Stimulated activated naive B cell treated with anti-CD40 and anti-IgM and Interleukin-4, amounts not matched to agents 10 μg/mL and 1 μg/mL and 100 μg/mL, for 72 hours (primary cell): Measurements from ENCODE around the gene AIP.
"Not testable (repeated sequence)": the region's sequence is repeated elsewhere in the genome, so short reads cannot be mapped to it uniquely, and the experiment has no call there.

Experiments
- ATAC-seq, 2 donors: fragments of 150-1000 bp; cut with Tn5 transposase; replicated peaks; 2 replicates each; pipeline ENCODE4 v1.10.0; 2021; ENCODE audit warnings: moderate library complexity in 1 of 2
- DNase-seq: peaks from one replicate; pipeline ENCODE4 v3.0.0; 2021
- H3K27ac Mint-ChIP-seq: one replicate; pipeline ENCODE4 v1.8.0; 2022; ENCODE audit warnings: mild to moderate bottlenecking, mixed read lengths
- H3K27me3 Mint-ChIP-seq, 2 donors: one replicate each; pipeline ENCODE4 v1.8.0; 2022; ENCODE audit warnings: mixed read lengths in 2 of 2
- H3K36me3 Mint-ChIP-seq, 2 donors: one replicate each; pipeline ENCODE4 v1.8.0; 2022; ENCODE audit warnings: mixed read lengths in 2 of 2, mild to moderate bottlenecking in 1 of 2
- H3K4me1 Mint-ChIP-seq, 2 donors: one replicate each; pipeline ENCODE4 v1.8.0; 2022; ENCODE audit warnings: mixed read lengths in 2 of 2, mild to moderate bottlenecking in 1 of 2
- H3K4me3 Mint-ChIP-seq, 2 donors: one replicate each; pipeline ENCODE4 v1.8.0; 2022; ENCODE audit warnings: mild to moderate bottlenecking in 2 of 2, mixed read lengths in 2 of 2, moderate library complexity in 1 of 2
- H3K9me3 Mint-ChIP-seq, 2 donors: one replicate each; pipeline ENCODE4 v1.8.0; 2022; ENCODE audit warnings: mixed read lengths in 2 of 2, mild to moderate bottlenecking in 1 of 2

Gene AIP

DNA sequence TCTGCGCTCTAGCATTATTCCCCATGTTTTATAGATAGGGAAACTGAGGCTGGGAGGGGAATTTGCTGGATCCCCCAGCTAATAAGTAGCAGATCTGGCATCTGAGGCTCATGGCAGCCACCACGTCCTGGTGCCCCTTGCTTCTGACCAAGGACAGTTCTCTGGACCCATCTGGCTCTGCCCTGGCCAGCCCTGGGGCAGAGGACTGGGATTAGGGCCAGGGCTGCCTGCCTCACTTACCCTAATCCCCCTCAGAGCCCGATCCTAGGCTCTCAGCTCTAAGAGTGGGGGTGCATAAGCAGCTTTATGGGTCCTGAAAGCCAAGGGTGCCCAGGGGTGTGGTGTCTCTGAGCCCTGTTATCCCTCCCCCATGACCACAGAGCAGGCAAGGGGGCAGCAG lies 27.8 kb upstream of the AIP start, which contains the start of gene CABP4:
CABP4 (plus strand) TSS at position 301 of the 400 bp plus-strand sequence; CDS start at position 371, 70 bp downstream.
- ATAC-seq (no peak), DNase-seq (no peak)
- Mint-ChIP-seq H3K9me3 (no peaks in the 10 kb centered on the region), H3K4me1 (peaks cover 35 to 84% of the 10 kb centered on the region in 2 donors), H3K4me3 (no peak within 1 kb of the TSS), H3K27ac (peak within 1 kb of the TSS; percentile 65), H3K36me3 (no peaks in the 10 kb centered on the region), H3K27me3 (no peaks in the 10 kb centered on the region)

- no peaks in the 10 kb centered on the region for H3K9me3 Mint-ChIP-seq
- no peak overlapping the region for H3K27ac Mint-ChIP-seq
- H3K27me3 Mint-ChIP-seq, result no peaks in the 10 kb centered on the region
- H3K36me3 Mint-ChIP-seq, result no peaks in the 10 kb centered on the region
- H3K4me3 Mint-ChIP-seq, result no peak overlapping the region
- peaks cover 36 to 84% of the 10 kb centered on the region in 2 donors for H3K4me1 Mint-ChIP-seq
- ATAC-seq, result no peak
- DNase-seq, result no peak
Observed at GRCh38 chr11:67456068-67456705, 26.6 kb upstream of the AIP start.

DNA sequence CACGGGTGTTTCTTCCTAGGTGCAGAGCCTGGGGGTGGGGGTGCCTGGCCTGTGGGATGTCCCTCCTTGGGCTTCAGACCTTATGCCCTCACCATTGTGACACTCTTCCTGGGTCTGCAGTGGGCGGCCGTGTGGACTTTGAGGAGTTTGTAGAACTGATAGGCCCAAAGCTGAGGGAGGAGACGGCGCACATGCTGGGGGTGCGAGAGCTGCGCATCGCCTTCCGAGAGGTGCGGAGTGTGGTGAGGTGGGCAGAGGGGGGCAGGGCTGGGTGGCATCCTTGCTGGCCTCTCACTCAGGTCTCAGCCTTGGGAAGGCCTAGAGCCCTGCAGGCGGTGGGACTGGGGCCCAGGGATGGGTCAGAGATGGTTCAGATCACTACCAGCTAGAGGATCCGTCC lies 25.4 kb upstream of the AIP start:
- H3K36me3 Mint-ChIP-seq, result no peaks in the 10 kb centered on the region
- H3K9me3 Mint-ChIP-seq, result no peaks in the 10 kb centered on the region
- H3K4me1 Mint-ChIP-seq, result peaks cover 30 to 73% of the 10 kb centered on the region in 2 donors
- H3K27me3 Mint-ChIP-seq, result no peaks in the 10 kb centered on the region
- peak overlapping the region; percentile 60 for H3K27ac Mint-ChIP-seq
- no peak for ATAC-seq
- no peak overlapping the region for H3K4me3 Mint-ChIP-seq
- no peak for DNase-seq

GRCh38 chr11:67458266-67458665 lies 24.6 kb upstream of the AIP start:
- Mint-ChIP-seq H3K36me3 (no peaks in the 10 kb centered on the region), H3K9me3 (no peaks in the 10 kb centered on the region), H3K27ac (peak overlapping the region; percentile 96), H3K4me3 (no peak overlapping the region), H3K4me1 (peaks cover 35 to 75% of the 10 kb centered on the region in 2 donors), H3K27me3 (no peaks in the 10 kb centered on the region)
- DNase-seq (no peak), ATAC-seq (no peak)

DNA sequence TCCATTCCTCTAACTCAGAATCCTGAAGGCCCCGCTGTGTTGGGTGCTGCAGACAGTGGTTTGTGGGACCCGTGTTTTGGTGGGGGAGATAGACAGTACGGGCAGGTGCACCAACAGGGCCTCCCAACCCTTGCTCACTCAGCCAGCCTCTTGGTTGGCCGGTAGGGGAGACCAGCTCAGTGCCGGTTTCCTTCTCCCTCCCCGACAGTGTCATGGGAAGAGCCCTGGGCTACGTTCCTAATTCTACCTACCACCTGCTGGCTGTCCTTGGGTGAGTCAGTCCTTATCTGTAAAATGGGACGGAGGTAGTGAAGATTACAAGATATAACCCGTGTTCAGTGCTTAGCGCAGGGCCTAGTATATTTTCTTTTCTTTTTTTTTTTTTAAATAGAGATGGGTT lies 19.6 kb upstream of the AIP start:
- H3K27ac Mint-ChIP-seq, result peak overlapping the region; percentile 47
- no peaks in the 10 kb centered on the region for H3K9me3 Mint-ChIP-seq
- H3K4me1 Mint-ChIP-seq, result peaks cover 43 to 82% of the 10 kb centered on the region in 2 donors
- no peak for DNase-seq
- H3K4me3 Mint-ChIP-seq, result no peak overlapping the region
- H3K27me3 Mint-ChIP-seq, result no peaks in the 10 kb centered on the region
- H3K36me3 Mint-ChIP-seq, result peaks cover 9 to 21% of the 10 kb centered on the region in 2 donors
- ATAC-seq, result no peak

DNA sequence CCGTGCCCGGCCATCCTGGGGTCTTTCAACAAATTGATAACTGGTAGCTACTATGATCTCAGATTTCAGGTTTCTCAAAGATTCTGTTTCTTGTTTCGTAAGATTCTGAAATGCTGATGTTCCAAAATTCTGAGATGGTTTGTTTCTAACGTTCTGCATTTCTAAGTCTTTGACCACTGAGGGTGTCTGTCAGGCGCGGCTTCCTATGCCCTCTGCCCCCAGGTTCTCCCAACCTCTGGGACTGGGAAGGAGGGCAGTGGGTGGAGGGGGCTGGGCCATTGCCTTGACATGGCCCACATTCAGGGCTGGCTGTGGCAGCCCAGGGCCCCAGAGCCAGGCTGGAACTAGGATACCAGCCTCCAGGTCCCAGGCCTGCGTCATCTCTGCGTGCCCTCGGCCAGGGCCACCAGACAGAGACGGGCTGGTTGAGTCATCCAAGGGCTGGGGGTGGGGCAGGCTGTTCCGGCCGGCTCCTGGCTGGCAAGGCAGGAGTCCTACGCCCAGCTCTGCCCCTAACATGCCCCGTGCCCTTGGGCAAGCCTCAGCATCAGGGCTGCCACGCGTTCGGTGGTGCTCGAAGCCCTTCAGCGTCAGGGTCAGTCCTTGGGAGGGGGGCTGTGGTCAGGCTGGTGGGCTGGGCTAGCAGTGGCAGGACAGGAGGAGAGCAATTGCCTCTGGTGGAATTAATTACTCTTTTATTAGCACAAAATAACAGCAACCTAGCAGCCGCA lies 19.0 kb upstream of the AIP start:
- H3K27ac Mint-ChIP-seq, result peak overlapping the region; percentile 98
- H3K4me1 Mint-ChIP-seq, result peaks cover 46 to 80% of the 10 kb centered on the region in 2 donors
- ATAC-seq, result no peak

GRCh38 chr11:67464411-67465188 lies 18.2 kb upstream of the AIP start:
- Mint-ChIP-seq H3K36me3 (peaks cover 12 to 21% of the 10 kb centered on the region in 2 donors), H3K27me3 (no peaks in the 10 kb centered on the region), H3K4me3 (peak overlapping the region; percentile 94 to 99), H3K9me3 (no peaks in the 10 kb centered on the region), H3K27ac (peak overlapping the region; percentile 98), H3K4me1 (peaks cover 41 to 73% of the 10 kb centered on the region in 2 donors)
- peak; percentile 90 for DNase-seq
- peak; percentile 76 for ATAC-seq

More for the DNA sequence above, 19.0 kb upstream of the AIP start:
- DNase-seq, result no peak
- Mint-ChIP-seq H3K36me3 (peaks cover 12 to 21% of the 10 kb centered on the region in 2 donors), H3K9me3 (no peaks in the 10 kb centered on the region), H3K27me3 (no peaks in the 10 kb centered on the region), H3K4me3 (peak overlapping the region; percentile 94 to 99)

DNA sequence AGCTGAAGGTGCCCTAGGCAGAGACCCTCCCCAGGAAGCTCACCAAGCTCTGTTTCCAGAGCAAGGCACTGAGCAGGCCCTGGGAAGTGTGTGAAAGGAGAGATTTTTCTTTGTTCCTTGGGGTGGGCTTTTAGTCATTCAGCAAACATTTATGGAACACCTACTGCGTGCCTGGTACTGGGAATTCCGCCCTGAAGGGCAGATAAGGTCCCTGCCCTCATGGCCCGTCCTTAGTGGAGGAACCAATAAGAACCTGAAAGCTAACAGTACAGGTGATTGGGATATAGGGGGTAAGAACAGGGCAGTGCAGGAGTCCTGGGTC lies 17.7 kb upstream of the AIP start:
- peaks cover 12 to 21% of the 10 kb centered on the region in 2 donors for H3K36me3 Mint-ChIP-seq

GRCh38 chr11:67465530-67465929 lies 17.3 kb upstream of the AIP start:
- H3K27ac Mint-ChIP-seq, result peak overlapping the region; percentile 98
- H3K36me3 Mint-ChIP-seq, result peaks cover 12 to 21% of the 10 kb centered on the region in 2 donors
- peaks cover 37 to 72% of the 10 kb centered on the region in 2 donors for H3K4me1 Mint-ChIP-seq
- H3K4me3 Mint-ChIP-seq, result peak overlapping the region; percentile 94 to 99
- ATAC-seq, DNase-seq, H3K27me3 Mint-ChIP-seq, H3K9me3 Mint-ChIP-seq: not testable (repeated sequence)

More for the DNA sequence above, 17.7 kb upstream of the AIP start:
- DNase-seq, result no peak
- Mint-ChIP-seq H3K9me3 (no peaks in the 10 kb centered on the region), H3K27me3 (no peaks in the 10 kb centered on the region), H3K4me1 (peaks cover 37 to 72% of the 10 kb centered on the region in 2 donors), H3K4me3 (peak overlapping the region; percentile 94 to 99), H3K27ac (peak overlapping the region; percentile 98)
- ATAC-seq, result no peak

GRCh38 chr11:67466367-67466766 lies 16.5 kb upstream of the AIP start:
- peak overlapping the region; percentile 37 for H3K27ac Mint-ChIP-seq

GRCh38 chr11:67466962-67467771 lies 15.7 kb upstream of the AIP start:
- no peaks in the 10 kb centered on the region for H3K9me3 Mint-ChIP-seq
- ATAC-seq, result no peak
- H3K27ac Mint-ChIP-seq, result peak overlapping the region; percentile 96
- no peaks in the 10 kb centered on the region for H3K27me3 Mint-ChIP-seq
- H3K4me1 Mint-ChIP-seq, result peaks cover 48 to 80% of the 10 kb centered on the region in 2 donors
- DNase-seq, result no peak
- peak overlapping the region; percentile 92 to 93 for H3K4me3 Mint-ChIP-seq
- H3K36me3 Mint-ChIP-seq, result peaks cover 13 to 21% of the 10 kb centered on the region in 2 donors

More at GRCh38 chr11:67466367-67466766, 16.5 kb upstream of the AIP start:
- H3K27me3 Mint-ChIP-seq, result no peaks in the 10 kb centered on the region
- H3K4me3 Mint-ChIP-seq, result peak overlapping the region in 1 of 2 donors; percentile 25
- ATAC-seq (no peak), DNase-seq (no peak)
- peaks cover 13 to 21% of the 10 kb centered on the region in 2 donors for H3K36me3 Mint-ChIP-seq
- H3K9me3 Mint-ChIP-seq, result no peaks in the 10 kb centered on the region
- peaks cover 40 to 73% of the 10 kb centered on the region in 2 donors for H3K4me1 Mint-ChIP-seq

GRCh38 chr11:67468056-67468455 lies 14.8 kb upstream of the AIP start:
- no peaks in the 10 kb centered on the region for H3K9me3 Mint-ChIP-seq
- DNase-seq (no peak), ATAC-seq (no peak)
- H3K27me3 Mint-ChIP-seq, result no peaks in the 10 kb centered on the region
- peak overlapping the region; percentile 96 for H3K27ac Mint-ChIP-seq
- H3K4me1 Mint-ChIP-seq, result peaks cover 44 to 76% of the 10 kb centered on the region in 2 donors
- H3K36me3 Mint-ChIP-seq, result peaks cover 13 to 21% of the 10 kb centered on the region in 2 donors
- H3K4me3 Mint-ChIP-seq, result peak overlapping the region; percentile 92 to 93

GRCh38 chr11:67468456-67468758 lies 14.4 kb upstream of the AIP start:
- peak overlapping the region; percentile 96 for H3K27ac Mint-ChIP-seq
- H3K9me3 Mint-ChIP-seq, result no peaks in the 10 kb centered on the region
- peaks cover 44 to 73% of the 10 kb centered on the region in 2 donors for H3K4me1 Mint-ChIP-seq
- ATAC-seq (peak in 1 of 2 donors; percentile 9), DNase-seq (no peak)
- peaks cover 13 to 21% of the 10 kb centered on the region in 2 donors for H3K36me3 Mint-ChIP-seq
- H3K27me3 Mint-ChIP-seq, result no peaks in the 10 kb centered on the region
- H3K4me3 Mint-ChIP-seq, result peak overlapping the region; percentile 92 to 93
